ENCODE measurements around the gene LINC01488.

DNA sequence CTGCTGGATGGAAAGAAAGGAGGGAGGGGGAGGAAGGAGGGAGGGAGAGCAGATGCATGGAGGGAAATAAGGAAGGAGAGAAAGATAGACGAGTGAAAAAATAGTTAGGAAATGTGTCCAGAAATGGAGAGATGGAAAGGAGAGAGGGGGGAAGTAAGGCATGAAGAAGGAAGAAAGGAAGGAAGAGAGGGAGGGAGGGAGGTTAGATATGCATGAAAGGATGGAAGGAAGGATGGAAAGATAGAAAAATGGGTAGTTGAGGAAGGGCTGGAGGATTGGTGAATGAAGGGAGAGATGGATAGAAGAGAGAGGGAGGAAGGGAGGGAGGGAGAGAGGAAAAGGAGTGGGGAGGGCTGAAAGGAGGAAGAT lies 19.6 kb downstream of the LINC01488 start:
- TF ChIP-seq CTCF (conservative IDR thresholded peaks at IDR 0.05) (no peak), ZFX (IDR thresholded peaks at IDR 0.05) (no peak)
